Neural cell (in vitro differentiated cells): ENCODE data around the gene ST6GALNAC2. TPM values are rescaled to one million over a fixed set of nuclear protein-coding genes. Genes with fewer than 3 reads are reported as not detected.

Experiments used
- H2AFZ ChIP-seq: fragments of 200-600, 300-800 bp; sonication (generic), shearing (Covaris generic); 2 replicates; pipeline ENCODE4 v1.6.0; 2014; ENCODE audit warnings: low read depth, mild to moderate bottlenecking, antibody characterized with exemption, low read length, moderate library complexity
- H3F3A ChIP-seq: fragments of 200-600 bp; shearing (Covaris generic); 2 replicates; pipeline ENCODE4 v1.6.1; 2016; ENCODE audit warnings: mild to moderate bottlenecking, moderate library complexity, mixed read lengths, antibody characterized with exemption, low read length; ENCODE audit not compliant: insufficient read depth, poor library complexity, severe bottlenecking
- H3K27ac ChIP-seq: fragments of 200-600, 300-800 bp; sonication (generic), shearing (Covaris generic); 2 replicates; pipeline ENCODE4 v1.5.1; 2014; ENCODE audit warnings: mild to moderate bottlenecking, low read length, moderate library complexity
- H3K27me3 ChIP-seq: fragments of 300-800, 200-600 bp; sonication (generic), shearing (Covaris generic); 2 replicates; pipeline ENCODE4 v1.6.0; 2014; ENCODE audit warnings: mild to moderate bottlenecking, low read depth, low read length, moderate library complexity; ENCODE audit not compliant: insufficient read depth
- H3K36me3 ChIP-seq: fragments of 300-800, 200-600 bp; sonication (generic), shearing (Covaris generic); 2 replicates; pipeline ENCODE4 v1.5.1; 2014; ENCODE audit warnings: mild to moderate bottlenecking, antibody characterized with exemption, low read length, moderate library complexity; ENCODE audit not compliant: insufficient read depth
- H3K4me2 ChIP-seq: fragments of 300-800, 200-600 bp; sonication (generic), shearing (Covaris generic); 2 replicates; pipeline ENCODE4 v1.6.0; 2014; ENCODE audit warnings: mild to moderate bottlenecking, low read length
- H3K4me3 ChIP-seq: fragments of 300-800, 200-600 bp; sonication (generic), shearing (Covaris generic); 2 replicates; pipeline ENCODE4 v1.5.1; 2014; ENCODE audit warnings: mild to moderate bottlenecking, low read length, moderate library complexity
- H3K79me2 ChIP-seq: fragments of 200-600 bp; shearing (Covaris generic); replicated peaks from 2 replicates; pipeline ENCODE4 v1.6.0; 2014; ENCODE audit warnings: mild to moderate bottlenecking, low read length, moderate library complexity; ENCODE audit not compliant: insufficient read depth
- H3K9ac ChIP-seq: fragments of 300-800, 200-600 bp; sonication (generic), shearing (Covaris generic); 2 replicates; pipeline ENCODE4 v1.6.1; 2016; ENCODE audit warnings: mild to moderate bottlenecking, low read length, mixed read lengths
- H3K9me2 ChIP-seq: fragments of 200-600 bp; shearing (Covaris generic); 2 replicates; pipeline ENCODE4 v1.6.1; 2016; ENCODE audit warnings: mild to moderate bottlenecking, low read length, mixed read lengths; ENCODE audit not compliant: insufficient read depth
- H3K9me3 ChIP-seq: fragments of 200-600, 300-800 bp; sonication (generic), shearing (Covaris generic); 2 replicates; pipeline ENCODE4 v1.6.1; 2016; ENCODE audit warnings: mild to moderate bottlenecking, mixed run types, low read length, moderate library complexity, mixed read lengths
- H4K20me1 ChIP-seq: fragments of 200-600 bp; shearing (Covaris generic); 2 replicates; pipeline ENCODE4 v1.6.1; 2016; ENCODE audit warnings: mild to moderate bottlenecking, mixed run types; ENCODE audit not compliant: insufficient read depth
- EP300 ChIP-seq: fragments of 450-650 bp; conservative IDR thresholded peaks from 2 replicates; pipeline ENCODE4 v1.6.1; 2014; ENCODE audit warnings: antibody characterized with exemption, mild to moderate bottlenecking, moderate library complexity; ENCODE audit not compliant: poor library complexity, severe bottlenecking
- EZH2 ChIP-seq: fragments of 200-600, 300-800 bp; shearing (Covaris generic), sonication (generic); IDR thresholded peaks from 2 replicates; pipeline ENCODE4 v1.6.1; 2014; ENCODE audit warnings: antibody characterized with exemption, low read length, borderline replicate concordance, mild to moderate bottlenecking; ENCODE audit not compliant: insufficient read depth, poor library complexity, severe bottlenecking
- MXI1 ChIP-seq: fragments of 450-650 bp; conservative IDR thresholded peaks from 2 replicates; pipeline ENCODE4 v1.6.1; 2014; ENCODE audit warnings: antibody characterized with exemption, mild to moderate bottlenecking; ENCODE audit not compliant: poor library complexity, severe bottlenecking
- POLR2AphosphoS5 ChIP-seq: IDR thresholded peaks from 2 replicates; pipeline ENCODE4 v1.6.1; 2012
- RAD21 ChIP-seq: fragments of 450-650 bp; conservative IDR thresholded peaks from 2 replicates; pipeline ENCODE4 v1.6.1; 2014; ENCODE audit warnings: antibody characterized with exemption, mild to moderate bottlenecking, moderate library complexity
- SMC3 ChIP-seq: fragments of 450-650 bp; conservative IDR thresholded peaks from 2 replicates; pipeline ENCODE4 v1.6.1; 2014; ENCODE audit warnings: antibody characterized with exemption, mild to moderate bottlenecking, moderate library complexity; ENCODE audit not compliant: poor library complexity
- TAF1 ChIP-seq: IDR thresholded peaks from 2 replicates; pipeline ENCODE4 v1.6.1; 2012; ENCODE audit warnings: low read depth
- polyA plus RNA-seq: library from polyadenylated mRNA; depleted of rRNA; stranded (reverse); fragments of >200 nt; gene quantifications from 2 replicates; pipeline ENCODE4 v1.2.3, GENCODE V29; 2014
- TF ChIP-seq, protein P1 (sequence below): fragments of 450-650 bp; IDR thresholded peaks from 2 replicates; pipeline ENCODE4 v1.5.1; 2014; ENCODE audit warnings: antibody characterized with exemption, mild to moderate bottlenecking, moderate library complexity; ENCODE audit not compliant: poor library complexity, severe bottlenecking
- TF ChIP-seq, protein P2 (sequence below): IDR thresholded peaks from 2 replicates; pipeline ENCODE4 v1.6.1; 2012; ENCODE audit warnings: borderline replicate concordance

The ST6GALNAC2 gene
- polyA plus RNA-seq, 1 donor from 2014 or later, result not detected

DNA sequence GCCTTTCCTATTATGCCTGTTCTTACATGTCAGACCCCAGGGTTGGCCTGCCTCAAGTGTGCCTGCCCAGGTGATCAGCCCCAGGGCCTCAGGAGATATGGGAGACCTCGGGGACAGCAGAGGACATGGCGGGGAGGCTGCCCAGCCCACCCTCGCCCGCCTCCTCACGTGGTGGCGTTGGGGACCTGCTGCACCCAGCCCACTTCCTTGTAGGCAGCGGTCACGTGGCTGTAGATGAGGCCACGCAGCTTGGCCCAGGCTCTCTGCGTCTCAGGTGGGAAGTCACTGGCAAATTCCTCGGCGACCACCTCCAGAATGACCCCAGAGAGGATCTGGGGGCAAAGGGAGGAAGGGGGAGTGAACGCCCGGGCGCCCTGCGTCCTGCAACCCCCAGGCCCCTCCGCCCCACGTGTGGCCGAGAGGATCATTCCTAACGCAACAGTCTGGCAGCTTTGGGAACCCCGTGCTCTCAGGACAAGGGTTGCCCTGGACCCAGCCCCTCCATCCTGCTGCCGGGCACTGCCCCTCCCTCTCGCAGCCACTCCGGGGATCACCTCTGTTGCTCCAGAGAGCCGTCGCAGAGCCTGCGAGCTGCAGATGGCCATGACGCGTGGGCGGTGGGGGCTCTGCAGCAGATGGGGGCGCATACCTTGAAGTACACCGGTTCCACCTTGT lies 54.7 kb downstream of the ST6GALNAC2 start:
- Histone ChIP-seq H3K36me3 (no peaks in the 10 kb centered on the region), H3K9me3 (no peaks in the 10 kb centered on the region), H2AFZ (no peak overlapping the region), H3K4me2 (no peak overlapping the region), H3K27ac (no peak overlapping the region), H3K79me2 (no peaks in the 10 kb centered on the region), H3K27me3 (peaks cover 4% of the 10 kb centered on the region), H3K9ac (no peak overlapping the region), H3K4me3 (no peak overlapping the region), H3F3A (no peaks in the 10 kb centered on the region), H3K9me2 (no peaks in the 10 kb centered on the region), H4K20me1 (no peaks in the 10 kb centered on the region)
- no peak for TF ChIP-seq EZH2
- TF ChIP-seq MXI1, result no peak
- TF ChIP-seq POLR2AphosphoS5, result no peak
- no peak for TF ChIP-seq TAF1
- TF ChIP-seq, protein P1, sequence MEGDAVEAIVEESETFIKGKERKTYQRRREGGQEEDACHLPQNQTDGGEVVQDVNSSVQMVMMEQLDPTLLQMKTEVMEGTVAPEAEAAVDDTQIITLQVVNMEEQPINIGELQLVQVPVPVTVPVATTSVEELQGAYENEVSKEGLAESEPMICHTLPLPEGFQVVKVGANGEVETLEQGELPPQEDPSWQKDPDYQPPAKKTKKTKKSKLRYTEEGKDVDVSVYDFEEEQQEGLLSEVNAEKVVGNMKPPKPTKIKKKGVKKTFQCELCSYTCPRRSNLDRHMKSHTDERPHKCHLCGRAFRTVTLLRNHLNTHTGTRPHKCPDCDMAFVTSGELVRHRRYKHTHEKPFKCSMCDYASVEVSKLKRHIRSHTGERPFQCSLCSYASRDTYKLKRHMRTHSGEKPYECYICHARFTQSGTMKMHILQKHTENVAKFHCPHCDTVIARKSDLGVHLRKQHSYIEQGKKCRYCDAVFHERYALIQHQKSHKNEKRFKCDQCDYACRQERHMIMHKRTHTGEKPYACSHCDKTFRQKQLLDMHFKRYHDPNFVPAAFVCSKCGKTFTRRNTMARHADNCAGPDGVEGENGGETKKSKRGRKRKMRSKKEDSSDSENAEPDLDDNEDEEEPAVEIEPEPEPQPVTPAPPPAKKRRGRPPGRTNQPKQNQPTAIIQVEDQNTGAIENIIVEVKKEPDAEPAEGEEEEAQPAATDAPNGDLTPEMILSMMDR, result no peak
- TF ChIP-seq EP300, result no peak
- TF ChIP-seq, protein P2, sequence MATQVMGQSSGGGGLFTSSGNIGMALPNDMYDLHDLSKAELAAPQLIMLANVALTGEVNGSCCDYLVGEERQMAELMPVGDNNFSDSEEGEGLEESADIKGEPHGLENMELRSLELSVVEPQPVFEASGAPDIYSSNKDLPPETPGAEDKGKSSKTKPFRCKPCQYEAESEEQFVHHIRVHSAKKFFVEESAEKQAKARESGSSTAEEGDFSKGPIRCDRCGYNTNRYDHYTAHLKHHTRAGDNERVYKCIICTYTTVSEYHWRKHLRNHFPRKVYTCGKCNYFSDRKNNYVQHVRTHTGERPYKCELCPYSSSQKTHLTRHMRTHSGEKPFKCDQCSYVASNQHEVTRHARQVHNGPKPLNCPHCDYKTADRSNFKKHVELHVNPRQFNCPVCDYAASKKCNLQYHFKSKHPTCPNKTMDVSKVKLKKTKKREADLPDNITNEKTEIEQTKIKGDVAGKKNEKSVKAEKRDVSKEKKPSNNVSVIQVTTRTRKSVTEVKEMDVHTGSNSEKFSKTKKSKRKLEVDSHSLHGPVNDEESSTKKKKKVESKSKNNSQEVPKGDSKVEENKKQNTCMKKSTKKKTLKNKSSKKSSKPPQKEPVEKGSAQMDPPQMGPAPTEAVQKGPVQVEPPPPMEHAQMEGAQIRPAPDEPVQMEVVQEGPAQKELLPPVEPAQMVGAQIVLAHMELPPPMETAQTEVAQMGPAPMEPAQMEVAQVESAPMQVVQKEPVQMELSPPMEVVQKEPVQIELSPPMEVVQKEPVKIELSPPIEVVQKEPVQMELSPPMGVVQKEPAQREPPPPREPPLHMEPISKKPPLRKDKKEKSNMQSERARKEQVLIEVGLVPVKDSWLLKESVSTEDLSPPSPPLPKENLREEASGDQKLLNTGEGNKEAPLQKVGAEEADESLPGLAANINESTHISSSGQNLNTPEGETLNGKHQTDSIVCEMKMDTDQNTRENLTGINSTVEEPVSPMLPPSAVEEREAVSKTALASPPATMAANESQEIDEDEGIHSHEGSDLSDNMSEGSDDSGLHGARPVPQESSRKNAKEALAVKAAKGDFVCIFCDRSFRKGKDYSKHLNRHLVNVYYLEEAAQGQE, result no peak
- no peak for TF ChIP-seq SMC3
- TF ChIP-seq RAD21, result no peak

DNA sequence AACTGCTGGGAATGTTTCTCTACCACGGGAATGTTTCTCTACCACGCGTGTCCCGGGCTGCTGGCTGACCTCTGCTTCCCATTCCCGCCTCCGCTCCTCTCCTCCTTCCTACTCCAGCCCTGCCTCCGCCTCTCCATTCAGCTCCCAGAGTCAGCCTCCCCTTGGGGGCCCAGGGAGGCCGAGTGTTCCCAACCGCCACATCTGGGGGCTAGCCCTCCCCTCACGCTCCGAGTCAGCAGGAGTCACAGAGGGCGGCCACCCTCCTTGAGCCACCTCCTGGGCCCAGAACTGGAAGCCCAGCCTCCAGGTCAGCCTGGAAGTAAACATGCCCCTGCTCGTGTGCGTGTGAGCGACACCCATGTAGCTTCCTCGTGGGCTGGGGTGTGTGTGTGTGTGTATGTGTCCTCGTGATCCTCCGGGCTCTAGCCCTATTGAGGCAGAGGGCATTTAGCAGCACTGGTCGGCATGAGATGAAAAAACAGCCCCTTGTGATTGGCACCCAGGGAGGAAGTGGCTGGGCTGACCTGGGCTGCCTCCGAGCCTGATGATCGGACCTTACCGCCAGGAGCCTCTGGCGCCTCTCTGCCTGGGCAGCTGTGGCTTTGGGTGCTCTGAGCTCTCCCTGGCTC lies 55.5 kb downstream of the ST6GALNAC2 start:
- Histone ChIP-seq H3K4me3 (no peak overlapping the region), H3F3A (no peaks in the 10 kb centered on the region), H4K20me1 (no peaks in the 10 kb centered on the region), H3K79me2 (no peaks in the 10 kb centered on the region), H3K9ac (no peak overlapping the region), H3K36me3 (no peaks in the 10 kb centered on the region), H3K27me3 (no peaks in the 10 kb centered on the region), H2AFZ (no peak overlapping the region), H3K27ac (no peak overlapping the region), H3K9me2 (no peaks in the 10 kb centered on the region), H3K9me3 (no peaks in the 10 kb centered on the region), H3K4me2 (no peak overlapping the region)
- TF ChIP-seq MXI1, result no peak
- TF ChIP-seq POLR2AphosphoS5, result no peak
- no peak for TF ChIP-seq EP300
- TF ChIP-seq, protein P2, result no peak
- no peak for TF ChIP-seq TAF1
- no peak for TF ChIP-seq SMC3
- TF ChIP-seq, protein P1, result no peak
- no peak for TF ChIP-seq EZH2
- no peak for TF ChIP-seq RAD21
